GM23248 (cell line): ENCODE measurements around the gene PTOV1. TPM values are rescaled to one million over a fixed set of nuclear protein-coding genes. Genes with fewer than 3 reads are reported as not detected.

ENCODE experiments used
- DNase-seq: peaks from one replicate; pipeline ENCODE4 v3.0.0-alpha.2; 2015
- H2AFZ ChIP-seq: fragments of 200-600 bp; sonication (generic); 2 replicates; pipeline ENCODE4 v1.6.1; 2016; ENCODE audit warnings: antibody characterized with exemption
- H3F3A ChIP-seq: fragments of 200-600 bp; sonication (generic); 2 replicates; pipeline ENCODE4 v1.6.1; 2016; ENCODE audit warnings: mild to moderate bottlenecking, antibody characterized with exemption, mixed run types; ENCODE audit not compliant: insufficient read depth
- H3K27ac ChIP-seq: fragments of 200-600 bp; sonication (generic); 2 replicates; pipeline ENCODE4 v1.5.1; 2016; ENCODE audit warnings: mild to moderate bottlenecking
- H3K27me3 ChIP-seq: fragments of 200-600 bp; sonication (generic); replicated peaks from 2 replicates; pipeline ENCODE4 v1.6.1; 2016; ENCODE audit warnings: mild to moderate bottlenecking; ENCODE audit not compliant: insufficient read depth
- H3K36me3 ChIP-seq: fragments of 200-600 bp; sonication (generic); 2 replicates; pipeline ENCODE4 v1.6.1; 2016; ENCODE audit warnings: low read depth, mild to moderate bottlenecking
- H3K4me1 ChIP-seq: fragments of 200-600 bp; sonication (generic); 2 replicates; pipeline ENCODE4 v1.6.1; 2016; ENCODE audit warnings: mild to moderate bottlenecking; ENCODE audit not compliant: insufficient read depth
- H3K4me2 ChIP-seq: fragments of 200-600 bp; sonication (generic); one replicate; pipeline ENCODE4 v1.6.1; 2016; ENCODE audit warnings: mild to moderate bottlenecking; ENCODE audit not compliant: unreplicated experiment
- H3K4me3 ChIP-seq: fragments of 200-600 bp; sonication (generic); 2 replicates; pipeline ENCODE4 v1.5.1; 2016; ENCODE audit warnings: mild to moderate bottlenecking
- H3K79me2 ChIP-seq: fragments of 200-600 bp; sonication (generic); 2 replicates; pipeline ENCODE4 v1.6.1; 2016; ENCODE audit warnings: mild to moderate bottlenecking; ENCODE audit not compliant: insufficient read depth
- H3K9ac ChIP-seq: fragments of 200-600 bp; sonication (generic); 2 replicates; pipeline ENCODE4 v1.6.1; 2016; ENCODE audit warnings: mild to moderate bottlenecking
- H3K9me2 ChIP-seq: fragments of 200-600 bp; sonication (generic); 2 replicates; pipeline ENCODE4 v1.6.1; 2016; ENCODE audit warnings: mixed run types, mild to moderate bottlenecking, moderate library complexity; ENCODE audit not compliant: insufficient read depth
- H3K9me3 ChIP-seq: fragments of 200-600 bp; sonication (generic); one replicate; pipeline ENCODE4 v1.6.1; 2017; ENCODE audit warnings: low read depth
- H4K20me1 ChIP-seq: fragments of 200-600 bp; sonication (generic); 2 replicates; pipeline ENCODE4 v1.6.0; 2016; ENCODE audit not compliant: insufficient read depth
- EZH2 ChIP-seq: fragments of 200-600 bp; sonication (generic); IDR thresholded peaks from 2 replicates; pipeline ENCODE4 v1.6.1; 2018; ENCODE audit warnings: antibody characterized with exemption, mild to moderate bottlenecking; ENCODE audit not compliant: insufficient read depth, poor library complexity, severe bottlenecking
- EZH2phosphoT487 ChIP-seq: fragments of 200-600 bp; sonication (generic); IDR thresholded peaks from 2 replicates; pipeline ENCODE4 v1.6.1; 2018; ENCODE audit warnings: antibody characterized with exemption, moderate library complexity, mild to moderate bottlenecking, low read depth; ENCODE audit not compliant: insufficient read depth
- WGBS, 2 experiments: methylation state at CpG; one replicate each; pipeline ENCODE4 v1.1.6; 2015 to 2017; ENCODE audit warnings: low lambda C conversion rate in 2 of 2, low coverage in 1 of 2; ENCODE audit errors: missing lambda C conversion rate in 2 of 2; 5-methylcytosine and 5-hydroxymethylcytosine counted together
- in situ Hi-C: fragments of 300-500 bp; cut with MboI; formaldehyde crosslinking; loops from 2 replicates; pipeline ENCODE4 v1.15.0; 2020
- polyA plus RNA-seq: library from polyadenylated mRNA; unstranded; fragments of >200 nt; fragmentation: Nextera tagmentation; extraction: Ambion mirVana; gene quantifications from 2 replicates; pipeline ENCODE4 v1.2.1, GENCODE V29; 2016
- total RNA-seq: library from RNA; depleted of rRNA; stranded (reverse); fragments of >200 nt; shearing (Covaris generic); gene quantifications from 2 replicates; pipeline ENCODE4 v1.2.3, GENCODE V29; 2014

PTOV1 gene
- total and polyA plus RNA-seq, 2 experiments from 2014 or later, result 88.0 to 88.9 TPM

DNA sequence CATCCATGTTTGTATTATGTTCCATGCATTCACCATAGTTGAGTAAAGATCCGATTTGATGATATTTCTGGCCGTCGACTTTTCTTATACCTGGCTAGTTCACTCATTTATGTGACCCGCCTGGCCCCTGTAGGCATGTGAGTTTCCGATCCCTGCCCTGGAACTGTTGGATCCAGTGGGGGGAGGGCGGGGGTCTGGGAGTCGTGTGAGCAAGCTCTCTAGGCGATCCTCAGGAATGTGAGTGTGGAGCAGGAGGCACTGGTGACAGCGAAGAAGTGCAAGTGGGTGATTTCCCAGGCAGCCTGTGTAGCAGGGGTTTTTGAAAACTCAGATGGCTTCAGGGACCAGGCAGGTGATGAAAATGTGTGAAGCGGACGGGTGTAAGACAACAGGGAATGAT lies 10.6 kb upstream of the PTOV1 start:
- H3K27ac ChIP-seq, result no peak overlapping the region
- TF ChIP-seq EZH2 (no peak), EZH2phosphoT487 (no peak)
- H3F3A ChIP-seq, result peaks cover 6% of the 10 kb centered on the region; the same call in 1 of the 2 replicates
- no peak overlapping the region for H3K4me3 ChIP-seq
- no peak for DNase-seq
- no peaks in the 10 kb centered on the region for H3K79me2 ChIP-seq
- in situ Hi-C loops, result no loop called here
- 83 to 91% methylated on average over 11 of the region's 11 CpGs for WGBS, 2 experiments
- H2AFZ ChIP-seq, result no peak overlapping the region
- H3K9me2 ChIP-seq, result no peaks in the 10 kb centered on the region
- H3K4me1 ChIP-seq, result no peaks in the 10 kb centered on the region
- H4K20me1 ChIP-seq, result no peaks in the 10 kb centered on the region
- no peaks in the 10 kb centered on the region for H3K9me3 ChIP-seq
- peaks cover 11% of the 10 kb centered on the region; the same call in 1 of the 2 replicates for H3K36me3 ChIP-seq
- H3K27me3 ChIP-seq, result no peaks in the 10 kb centered on the region
- no peak overlapping the region for H3K4me2 ChIP-seq
- no peak overlapping the region for H3K9ac ChIP-seq

DNA sequence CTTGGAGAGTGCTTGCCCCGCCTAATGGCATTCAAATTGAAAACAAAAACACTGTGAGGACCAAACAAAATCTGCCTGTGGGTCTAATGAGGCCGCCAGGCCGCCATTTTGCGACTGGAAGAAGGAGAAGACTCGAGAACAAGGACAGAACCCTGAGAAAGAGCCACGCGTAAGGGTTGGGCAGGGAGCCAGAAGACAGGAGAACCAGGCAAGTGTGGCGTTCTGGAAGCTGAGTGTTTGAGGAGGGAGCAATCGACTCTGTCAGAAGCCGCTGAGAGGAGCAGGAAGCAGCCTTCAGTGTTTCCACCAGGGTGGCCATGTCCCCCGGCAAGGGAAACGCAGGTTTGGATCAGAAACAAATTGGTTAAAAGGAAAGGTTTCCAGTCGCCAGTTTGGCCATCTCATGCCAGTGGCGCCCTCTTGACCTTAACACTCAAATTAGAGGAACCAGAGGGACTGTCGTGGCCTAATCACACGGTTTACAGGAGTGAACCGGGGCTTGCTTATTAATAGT lies 10.2 kb upstream of the PTOV1 start:
- no peaks in the 10 kb centered on the region for H3K79me2 ChIP-seq
- no peak overlapping the region for H2AFZ ChIP-seq
- TF ChIP-seq EZH2 (no peak), EZH2phosphoT487 (no peak)
- no peaks in the 10 kb centered on the region for H3K9me3 ChIP-seq
- no peaks in the 10 kb centered on the region for H4K20me1 ChIP-seq
- H3K9me2 ChIP-seq, result no peaks in the 10 kb centered on the region
- H3K4me3 ChIP-seq, result no peak overlapping the region
- peaks cover 11% of the 10 kb centered on the region; the same call in 1 of the 2 replicates for H3K36me3 ChIP-seq
- no peak for DNase-seq
- in situ Hi-C loops, result no loop called here
- WGBS, 2 experiments, result 85 to 88% methylated on average over 16 to 17 of the region's 17 CpGs
- no peak overlapping the region for H3K9ac ChIP-seq
- H3K4me2 ChIP-seq, result no peak overlapping the region
- no peak overlapping the region for H3K27ac ChIP-seq
- peaks cover 9% of the 10 kb centered on the region; the same call in 1 of the 2 replicates for H3F3A ChIP-seq
- H3K27me3 ChIP-seq, result no peaks in the 10 kb centered on the region
- no peaks in the 10 kb centered on the region for H3K4me1 ChIP-seq

DNA sequence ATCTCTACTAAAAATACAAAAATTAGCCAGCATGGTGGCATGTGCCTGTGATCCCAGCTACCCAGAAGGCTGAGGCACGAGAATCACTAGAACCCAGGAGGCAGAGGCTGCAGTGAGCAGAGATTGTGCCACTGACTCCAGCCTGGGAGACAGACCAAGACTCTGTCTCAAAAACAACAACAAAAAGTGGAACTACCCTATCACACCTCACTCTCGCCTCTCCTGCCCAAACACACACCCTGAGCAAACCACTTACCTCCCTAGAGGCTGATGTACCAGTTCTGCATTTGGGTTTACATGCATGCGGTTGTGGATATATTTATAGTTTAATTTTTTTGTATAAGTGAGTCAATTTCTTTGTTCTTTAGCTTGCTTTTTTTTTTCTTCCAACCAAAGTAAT lies 7.7 kb upstream of the PTOV1 start:
- H4K20me1 ChIP-seq, result no peaks in the 10 kb centered on the region
- in situ Hi-C loops, result no loop called here
- WGBS, 2 experiments, result 86 to 89% methylated on average over 3 of the region's 3 CpGs
- no peak overlapping the region for H3K4me3 ChIP-seq
- H3F3A ChIP-seq, result peaks cover 17% of the 10 kb centered on the region
- H3K4me1 ChIP-seq, result peaks cover 3% of the 10 kb centered on the region; the same call in 1 of the 2 replicates
- no peak for TF ChIP-seq EZH2
- TF ChIP-seq EZH2phosphoT487, result no peak
- H3K79me2 ChIP-seq, result no peaks in the 10 kb centered on the region
- no peaks in the 10 kb centered on the region for H3K27me3 ChIP-seq
- H3K36me3 ChIP-seq, result peaks cover 11% of the 10 kb centered on the region; the same call in 1 of the 2 replicates
- no peak for DNase-seq
- H2AFZ ChIP-seq, result no peak overlapping the region
- H3K27ac ChIP-seq, result no peak overlapping the region
- H3K9ac ChIP-seq, result no peak overlapping the region
- no peaks in the 10 kb centered on the region for H3K9me2 ChIP-seq
- no peak overlapping the region for H3K4me2 ChIP-seq
- H3K9me3 ChIP-seq, result no peaks in the 10 kb centered on the region

DNA sequence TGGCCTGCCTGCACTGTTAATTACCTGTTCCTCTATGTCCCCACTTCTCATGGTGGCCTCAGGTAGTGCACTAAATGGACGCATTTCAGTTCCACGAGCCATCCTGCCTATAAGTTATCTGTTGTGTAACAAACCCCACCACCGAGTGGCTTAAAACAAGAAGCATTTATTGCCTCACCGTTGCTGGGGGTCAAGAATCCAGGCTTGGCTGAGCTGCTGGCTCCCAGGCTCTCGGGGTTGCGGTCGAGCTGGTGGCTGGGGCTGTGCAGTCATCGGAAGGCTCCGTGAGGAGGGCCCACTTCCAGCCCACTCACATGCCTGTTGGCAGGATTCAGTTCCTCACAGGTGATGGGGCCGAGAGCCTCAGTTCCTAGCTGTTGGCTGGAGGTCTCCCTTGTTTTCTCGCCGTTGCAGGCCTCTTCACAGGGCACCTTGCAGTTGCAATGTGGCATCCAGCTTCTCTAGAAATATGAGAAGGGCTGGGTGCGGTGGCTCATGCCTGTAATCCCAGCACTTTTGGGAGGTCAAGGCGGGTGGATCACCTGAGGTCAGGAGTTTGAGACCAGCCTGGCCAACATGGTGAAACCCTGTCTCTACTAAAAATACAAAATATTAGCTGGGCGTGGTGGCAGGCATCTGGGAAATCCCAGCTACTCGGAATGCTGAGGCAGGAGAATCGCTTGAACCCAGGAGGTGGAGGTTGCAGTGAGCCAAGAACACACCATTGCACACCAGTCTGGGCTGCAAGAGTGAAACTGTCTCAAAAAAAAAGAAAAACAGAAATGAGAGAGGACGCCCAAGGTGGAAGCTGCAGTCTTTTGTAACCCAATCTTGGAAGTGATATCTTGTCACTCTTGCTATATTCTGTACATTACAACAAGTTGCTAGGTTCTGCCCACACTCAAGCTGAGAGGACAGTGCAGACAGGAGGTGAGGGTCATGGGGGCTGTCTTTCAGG lies 6.5 kb upstream of the PTOV1 start:
- TF ChIP-seq EZH2 (no peak), EZH2phosphoT487 (no peak)
- no peaks in the 10 kb centered on the region for H3K27me3 ChIP-seq
- 85 to 87% methylated on average over 18 of the region's 18 CpGs for WGBS, 2 experiments
- no peaks in the 10 kb centered on the region for H4K20me1 ChIP-seq
- no peaks in the 10 kb centered on the region for H3K9me2 ChIP-seq
- no peak overlapping the region for H3K9ac ChIP-seq
- no peaks in the 10 kb centered on the region; the same call in 1 of the 2 replicates for H3K36me3 ChIP-seq
- peaks cover 2% of the 10 kb centered on the region; the same call in 1 of the 2 replicates for H3K79me2 ChIP-seq
- peaks cover 9% of the 10 kb centered on the region for H3K4me1 ChIP-seq
- H2AFZ ChIP-seq, result no peak overlapping the region
- no peak overlapping the region for H3K27ac ChIP-seq
- no peaks in the 10 kb centered on the region for H3K9me3 ChIP-seq
- no peak for DNase-seq
- in situ Hi-C loops, result no loop called here
- H3F3A ChIP-seq, result peaks cover 26% of the 10 kb centered on the region
- H3K4me2 ChIP-seq, result no peak overlapping the region
- H3K4me3 ChIP-seq, result no peak overlapping the region
